Inflammatory macrophage treated with lipopolysaccharide for 4 hours (primary cell): ENCODE results near the gene CTNND1.

Experiments used
- DNase-seq: peaks from one replicate; pipeline ENCODE4 v3.0.0-alpha.2; 2020

The CTNND1 gene

GRCh38 chr11:57764021-57764420 lies 2.4 kb downstream of the CTNND1 start:
- no peak for DNase-seq

- DNase-seq = no peak
These were observed 3.0 kb downstream of the CTNND1 start for GRCh38 chr11:57764566-57764965.

GRCh38 chr11:57764972-57765371 lies 3.4 kb downstream of the CTNND1 start:
- DNase-seq = no peak

- no peak for DNase-seq
These were observed 9.2 kb downstream of the CTNND1 start for GRCh38 chr11:57770793-57771192.

GRCh38 chr11:57771365-57771764 lies 9.8 kb downstream of the CTNND1 start:
- DNase-seq = no peak

GRCh38 chr11:57772562-57772961 lies 11.0 kb downstream of the CTNND1 start:
- DNase-seq = no peak

GRCh38 chr11:57773026-57773598 lies 11.5 kb downstream of the CTNND1 start:
- DNase-seq = no peak

- no peak for DNase-seq
These were observed 13.9 kb downstream of the CTNND1 start for GRCh38 chr11:57775491-57775890.

GRCh38 chr11:57776031-57776521 lies 14.5 kb downstream of the CTNND1 start:
- peak; percentile 13 for DNase-seq

GRCh38 chr11:57776577-57777210 lies 15.1 kb downstream of the CTNND1 start:
- DNase-seq = no peak

GRCh38 chr11:57777969-57778317 lies 16.3 kb downstream of the CTNND1 start:
- DNase-seq = no peak

- DNase-seq = no peak
These were observed 16.9 kb downstream of the CTNND1 start for GRCh38 chr11:57778318-57779037.

- DNase-seq = no peak
These were observed 17.7 kb downstream of the CTNND1 start for GRCh38 chr11:57779276-57779675.

GRCh38 chr11:57781529-57781943 lies 19.9 kb downstream of the CTNND1 start:
- no peak for DNase-seq

GRCh38 chr11:57785072-57785471 lies 23.5 kb downstream of the CTNND1 start:
- peak; percentile 19 for DNase-seq

GRCh38 chr11:57786436-57786835 lies 24.8 kb downstream of the CTNND1 start:
- DNase-seq = no peak

GRCh38 chr11:57787006-57787604 lies 25.5 kb downstream of the CTNND1 start:
- DNase-seq = peak; percentile 74

- DNase-seq = peak; percentile 89
These were observed 26.5 kb downstream of the CTNND1 start for GRCh38 chr11:57787920-57788702.

GRCh38 chr11:57788703-57789088 lies 27.1 kb downstream of the CTNND1 start:
- no peak for DNase-seq

GRCh38 chr11:57791321-57792059 lies 29.9 kb downstream of the CTNND1 start:
- DNase-seq = no peak

- DNase-seq = peak; percentile 99
These were observed 30.5 kb downstream of the CTNND1 start for GRCh38 chr11:57792060-57792541.

GRCh38 chr11:57792870-57793269 lies 31.3 kb downstream of the CTNND1 start:
- peak; percentile 94 for DNase-seq
